ENCODE results near the gene SLC24A3. TPM values are rescaled to one million over a fixed set of nuclear protein-coding genes. Genes with fewer than 3 reads are reported as not detected.

The SLC24A3 gene
- total RNA-seq, 3 donors from 2014 or later, result 4.9 to 12.3 (median 5.9) TPM

- no peak for DNase-seq (ENCODE audit: low spot score in 2 of 2)
- no peak overlapping the region for H3K4me3 ChIP-seq
- H3K27me3 ChIP-seq, result no peaks in the 10 kb centered on the region
- TF ChIP-seq POLR2AphosphoS5 (IDR thresholded peaks at IDR 0.05), result no peak
- no peak for TF ChIP-seq POLR2A (IDR thresholded peaks at IDR 0.05)
- TF ChIP-seq CTCF (IDR thresholded peaks at IDR 0.05), result no peak
- H3K4me1 ChIP-seq, result no peaks in the 10 kb centered on the region
- no peaks in the 10 kb centered on the region for H3K36me3 ChIP-seq
- intact Hi-C loops (cut with DNase I; ENCODE audit: low total_unique reads), result no loop called here
- no peaks in the 10 kb centered on the region for H3K9me3 ChIP-seq
- no peak overlapping the region for H3K27ac ChIP-seq
Observed at GRCh38 chr20:19566226-19566945, 353.9 kb downstream of the SLC24A3 start.

- intact Hi-C loops (cut with DNase I; ENCODE audit: low total_unique reads), result no loop called here
- Histone ChIP-seq H3K4me3 (no peak overlapping the region), H3K4me1 (no peaks in the 10 kb centered on the region), H3K36me3 (no peaks in the 10 kb centered on the region), H3K9me3 (no peaks in the 10 kb centered on the region), H3K27me3 (no peaks in the 10 kb centered on the region), H3K27ac (no peak overlapping the region)
- TF ChIP-seq POLR2AphosphoS5 (IDR thresholded peaks at IDR 0.05) (no peak), POLR2A (IDR thresholded peaks at IDR 0.05) (no peak), CTCF (IDR thresholded peaks at IDR 0.05) (no peak)
- no peak for DNase-seq (ENCODE audit: low spot score in 2 of 2)
Observed at GRCh38 chr20:19568128-19568527, 355.7 kb downstream of the SLC24A3 start.

- H3K4me3 ChIP-seq, result no peak overlapping the region
- no peaks in the 10 kb centered on the region for H3K9me3 ChIP-seq
- H3K36me3 ChIP-seq, result no peaks in the 10 kb centered on the region
- TF ChIP-seq POLR2AphosphoS5 (IDR thresholded peaks at IDR 0.05) (no peak), POLR2A (IDR thresholded peaks at IDR 0.05) (no peak), CTCF (IDR thresholded peaks at IDR 0.05) (no peak)
- H3K27me3 ChIP-seq, result no peaks in the 10 kb centered on the region
- no peak overlapping the region for H3K27ac ChIP-seq
- DNase-seq (ENCODE audit: low spot score in 2 of 2), result no peak
- H3K4me1 ChIP-seq, result no peaks in the 10 kb centered on the region
- intact Hi-C loops (cut with DNase I; ENCODE audit: low total_unique reads), result no loop called here
Observed at GRCh38 chr20:19571996-19572395, 359.6 kb downstream of the SLC24A3 start.

GRCh38 chr20:19577692-19578091 is 365.2 kb downstream of the SLC24A3 start:
- no peaks in the 10 kb centered on the region for H3K27me3 ChIP-seq
- H3K36me3 ChIP-seq, result no peaks in the 10 kb centered on the region
- H3K4me1 ChIP-seq, result no peaks in the 10 kb centered on the region
- intact Hi-C loops (cut with DNase I; ENCODE audit: low total_unique reads), result no loop called here
- H3K9me3 ChIP-seq, result no peaks in the 10 kb centered on the region
- H3K27ac ChIP-seq, result no peak overlapping the region
- DNase-seq (ENCODE audit: low spot score in 2 of 2), result no peak
- no peak overlapping the region for H3K4me3 ChIP-seq
- TF ChIP-seq CTCF (IDR thresholded peaks at IDR 0.05) (no peak), POLR2A (IDR thresholded peaks at IDR 0.05) (no peak), POLR2AphosphoS5 (IDR thresholded peaks at IDR 0.05) (no peak)

GRCh38 chr20:19582782-19583181 is 370.3 kb downstream of the SLC24A3 start:
- H3K4me3 ChIP-seq, result no peak overlapping the region
- intact Hi-C loops (cut with DNase I; ENCODE audit: low total_unique reads), result no loop called here

More at GRCh38 chr20:19582782-19583181, 370.3 kb downstream of the SLC24A3 start:
- Histone ChIP-seq H3K36me3 (no peaks in the 10 kb centered on the region), H3K27ac (no peak overlapping the region), H3K9me3 (no peaks in the 10 kb centered on the region), H3K27me3 (no peaks in the 10 kb centered on the region), H3K4me1 (no peaks in the 10 kb centered on the region)
- TF ChIP-seq POLR2AphosphoS5 (IDR thresholded peaks at IDR 0.05) (no peak), CTCF (IDR thresholded peaks at IDR 0.05) (no peak), POLR2A (IDR thresholded peaks at IDR 0.05) (no peak)
- DNase-seq (ENCODE audit: low spot score in 2 of 2), result no peak

All from breast epithelium (tissue), 4 donors.